SK-N-SH (cell line): ENCODE measurements around the gene NFKBIE.
A peak's percentile ranks its signal among the peaks of the same experiment; 100 is the strongest.

Experiments
- CHD2 ChIP-seq: fragments of 150-350 bp; IDR thresholded peaks from 2 replicates; pipeline ENCODE4 v1.6.1; 2018; ENCODE audit warnings: low read length; ENCODE audit not compliant: partially characterized antibody
- CTCF ChIP-seq: fragments of 200-600 bp; sonication (generic); IDR thresholded peaks from 2 replicates; pipeline ENCODE4 v1.6.1; 2017; ENCODE audit warnings: antibody characterized with exemption, mild to moderate bottlenecking, moderate library complexity
- MEF2A ChIP-seq: IDR thresholded peaks from 2 replicates; pipeline ENCODE4 v1.4.0; 2012; ENCODE audit warnings: low read depth, borderline replicate concordance
- NRF1 ChIP-seq: IDR thresholded peaks from 2 replicates; pipeline ENCODE4 v1.6.1; 2012; ENCODE audit warnings: low read depth, mild to moderate bottlenecking, low read length
- REST ChIP-seq: IDR thresholded peaks from 2 replicates; pipeline ENCODE4 v1.6.1; 2012; ENCODE audit warnings: mild to moderate bottlenecking, low read depth, low read length, moderate library complexity
- SIN3A ChIP-seq: IDR thresholded peaks from 2 replicates; pipeline ENCODE4 v1.6.1; 2012; ENCODE audit warnings: low read depth, mild to moderate bottlenecking, low read length, moderate library complexity, borderline replicate concordance
- SMC3 ChIP-seq: IDR thresholded peaks from 2 replicates; pipeline ENCODE4 v1.6.1; 2012; ENCODE audit warnings: low read depth, low read length, improper control_type of control experiment
- TAF1 ChIP-seq: IDR thresholded peaks from 2 replicates; pipeline ENCODE4 v1.6.1; 2012; ENCODE audit warnings: low read depth, mild to moderate bottlenecking, low read length, moderate library complexity, borderline replicate concordance
- YY1 ChIP-seq: IDR thresholded peaks from 2 replicates; pipeline ENCODE4 v1.4.0; 2012; ENCODE audit warnings: low read depth, mild to moderate bottlenecking

GRCh38 chr6:44298055-44298803 lies 32.9 kb upstream of the NFKBIE start:
- TF ChIP-seq MEF2A (no peak), YY1 (no peak), CTCF (0 out of 2 replicates have a peak, but pooled peaks have one; percentile 7), SMC3 (no peak), NRF1 (no peak), REST (no peak), SIN3A (no peak), CHD2 (no peak), TAF1 (no peak)
